ENCODE data around the gene TGFBR2. TPM values are rescaled to one million over a fixed set of nuclear protein-coding genes. Genes with fewer than 3 reads are reported as not detected.

Gene TGFBR2
- total and polyA plus RNA-seq, 2 of the 13 experiments (the other 11 are each of a cell fraction or from before 2014, with no cell fraction given): 82.2 to 187 TPM

DNA sequence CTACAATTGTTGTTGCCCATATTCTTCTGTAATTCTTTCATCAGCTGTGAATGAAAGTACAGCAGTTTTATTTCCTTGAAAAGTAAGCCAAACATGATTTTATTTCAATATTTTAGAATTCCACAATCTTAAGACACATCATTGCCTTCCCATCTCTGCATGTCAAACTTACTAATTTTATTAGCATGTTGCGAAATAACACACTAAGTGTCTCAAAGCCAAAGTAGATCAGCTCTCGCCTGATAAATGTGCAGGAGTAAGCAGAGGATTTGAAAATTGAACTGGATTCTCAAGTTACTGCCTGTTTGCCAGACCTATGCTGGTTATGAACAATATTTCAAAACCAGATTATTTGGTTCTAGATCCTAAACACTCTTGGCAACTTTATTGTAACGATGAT, 25.7 kb downstream of the TGFBR2 start:
- Histone ChIP-seq H3K4me2 (ENCODE audit: low read depth, low read length) (peak overlapping the region; percentile 30), H3K9ac (ENCODE audit: insufficient read depth, low read depth, low read length) (0 out of 2 replicates have a peak overlapping the region, but pooled peaks have one; percentile 26), H3K27ac (ENCODE audit: extremely low read length, insufficient read depth, low read length) (peak overlapping the region; percentile 69), H3K4me1 (ENCODE audit: insufficient read depth, low read length) (peaks cover 100% of the 10 kb centered on the region), H2AFZ (ENCODE audit: low read length) (no peak overlapping the region), H3K4me3 (replicated peaks in 1 of 3; ENCODE audit: insufficient read depth in 1 of 3, low read depth in 2 of 3, low read length in 3 of 3) (no peak overlapping the region), H3K27me3 (ENCODE audit: control insufficient read depth in 1 of 2, insufficient read depth in 2 of 2, low read length in 2 of 2) (no peaks in the 10 kb centered on the region), H3K36me3 (replicated peaks in 1 of 2; ENCODE audit: control insufficient read depth in 1 of 2, insufficient read depth in 2 of 2, low read length in 2 of 2) (peaks cover 14 to 71% of the 10 kb centered on the region in 2 experiments), H3K79me2 (ENCODE audit: insufficient read depth, low read length) (peaks cover 99% of the 10 kb centered on the region), H3K9me3 (ENCODE audit: low read length) (no peaks in the 10 kb centered on the region), H4K20me1 (ENCODE audit: insufficient read depth, low read length) (peaks cover 98% of the 10 kb centered on the region)
- 0 out of 2 replicates have a peak, but pooled peaks have one; percentile 6 for TF ChIP-seq NFYC (CRISPR knock-in tag; IDR thresholded peaks at IDR 0.05)
- TF ChIP-seq CEBPG (CRISPR knock-in tag; IDR thresholded peaks at IDR 0.05): peak; percentile 73
- TF ChIP-seq POLR2AphosphoS5 (IDR thresholded peaks at IDR 0.05; ENCODE audit: low read depth, low read length): peak; percentile 20; the same call in 1 of the 2 replicates
- TF ChIP-seq HIVEP1 (CRISPR knock-in tag; IDR thresholded peaks at IDR 0.05): no peak
- peak; percentile 91 for TF ChIP-seq CEBPB (IDR thresholded peaks at IDR 0.05; ENCODE audit: borderline replicate concordance, low read depth, low read length)
- no peak for TF ChIP-seq ZFY (CRISPR knock-in tag; IDR thresholded peaks at IDR 0.05)
- no peak for TF ChIP-seq PPARG (CRISPR knock-in tag; conservative IDR thresholded peaks at IDR 0.05)
- DNase-seq (ENCODE audit: low spot score) (no peak), ATAC-seq (no peak), FAIRE-seq (no peak)
- in situ Hi-C loops (cut with HindIII; ENCODE audit: extremely low pct_ligation_motif_present, low pct_unique_long_range_greater_than_20kb): no loop called here
- ChIA-PET CTCF (ENCODE audit: low intra/inter-chr PET ratio, low total read pairs) (no interaction called here), POLR2A (interaction anchor here (1.0 to 1.2 kb wide), 2 partner anchors 19 to 155 kb away, joined by 3 to 5 read pairs; no protein-coding TSS in a partner anchor)
- WGBS (ENCODE audit: low lambda C conversion rate): 95% methylated on average over 3 of the region's 3 CpGs
- no TSS peak for BruUV-seq (replicated peaks)
- intact Hi-C loops (cut with micrococcal nuclease; ENCODE audit: unreplicated experiment): no loop called here

DNA sequence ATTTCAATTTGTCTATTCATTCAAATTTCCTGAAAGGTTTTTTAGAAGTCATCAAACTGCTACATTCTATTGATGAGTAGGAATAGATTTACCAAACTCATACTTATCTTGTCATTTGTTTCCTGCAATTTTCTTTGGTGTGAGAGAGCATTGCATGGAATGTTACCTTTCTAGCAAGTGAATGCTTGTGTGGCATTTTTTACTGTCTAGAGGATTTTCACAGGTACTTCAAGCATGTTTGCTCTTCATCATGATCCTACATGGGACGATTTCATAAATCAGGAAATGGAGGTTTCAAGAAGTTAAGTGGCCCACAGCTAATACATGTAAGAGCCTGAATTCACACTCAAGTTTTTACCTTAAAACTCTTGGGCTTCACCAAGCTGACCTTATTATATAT, 26.1 kb downstream of the TGFBR2 start:
- H3K4me1 ChIP-seq (ENCODE audit: insufficient read depth, low read length): peaks cover 100% of the 10 kb centered on the region
- intact Hi-C loops (cut with micrococcal nuclease; ENCODE audit: unreplicated experiment) (no loop called here), in situ Hi-C loops (cut with HindIII; ENCODE audit: extremely low pct_ligation_motif_present, low pct_unique_long_range_greater_than_20kb) (no loop called here)
- H3K4me3 ChIP-seq (replicated peaks in 1 of 3; ENCODE audit: insufficient read depth in 1 of 3, low read depth in 2 of 3, low read length in 3 of 3): no peak overlapping the region
- peak overlapping the region; percentile 30; the same call in 1 of the 2 replicates for H3K4me2 ChIP-seq (ENCODE audit: low read depth, low read length)
- DNase-seq (ENCODE audit: low spot score) (no peak), FAIRE-seq (no peak), ATAC-seq (no peak)
- ChIA-PET CTCF (ENCODE audit: low intra/inter-chr PET ratio, low total read pairs) (no interaction called here), POLR2A (interaction anchor here (1.0 kb wide), 1 partner anchor 19 kb away, joined by 3 read pairs; no protein-coding TSS in a partner anchor)
- no peak overlapping the region for H3K9ac ChIP-seq (ENCODE audit: insufficient read depth, low read depth, low read length)
- peak overlapping the region; percentile 69 for H3K27ac ChIP-seq (ENCODE audit: extremely low read length, insufficient read depth, low read length)
- BruUV-seq (replicated peaks): no TSS peak
- H2AFZ ChIP-seq (ENCODE audit: low read length): no peak overlapping the region
- TF ChIP-seq RBM22 (optimal IDR thresholded peaks at IDR 0.05; ENCODE audit: low read length) (peak; percentile 69), POLR2AphosphoS5 (IDR thresholded peaks at IDR 0.05; ENCODE audit: low read depth, low read length) (peak; percentile 42; the same call in 1 of the 2 replicates)
- TF ChIP-seq, protein P1, sequence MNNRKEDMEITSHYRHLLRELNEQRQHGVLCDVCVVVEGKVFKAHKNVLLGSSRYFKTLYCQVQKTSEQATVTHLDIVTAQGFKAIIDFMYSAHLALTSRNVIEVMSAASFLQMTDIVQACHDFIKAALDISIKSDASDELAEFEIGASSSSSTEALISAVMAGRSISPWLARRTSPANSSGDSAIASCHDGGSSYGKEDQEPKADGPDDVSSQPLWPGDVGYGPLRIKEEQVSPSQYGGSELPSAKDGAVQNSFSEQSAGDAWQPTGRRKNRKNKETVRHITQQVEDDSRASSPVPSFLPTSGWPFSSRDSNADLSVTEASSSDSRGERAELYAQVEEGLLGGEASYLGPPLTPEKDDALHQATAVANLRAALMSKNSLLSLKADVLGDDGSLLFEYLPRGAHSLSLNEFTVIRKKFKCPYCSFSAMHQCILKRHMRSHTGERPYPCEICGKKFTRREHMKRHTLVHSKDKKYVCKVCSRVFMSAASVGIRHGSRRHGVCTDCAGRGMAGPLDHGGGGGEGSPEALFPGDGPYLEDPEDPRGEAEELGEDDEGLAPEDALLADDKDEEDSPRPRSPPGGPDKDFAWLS (CRISPR knock-in tag; IDR thresholded peaks at IDR 0.05; ENCODE audit: borderline replicate concordance): no peak
- H3K9me3 ChIP-seq (ENCODE audit: low read length): no peaks in the 10 kb centered on the region
- H3K36me3 ChIP-seq (replicated peaks in 1 of 2; ENCODE audit: control insufficient read depth in 1 of 2, insufficient read depth in 2 of 2, low read length in 2 of 2): peaks cover 16 to 71% of the 10 kb centered on the region in 2 experiments
- H3K27me3 ChIP-seq (ENCODE audit: control insufficient read depth in 1 of 2, insufficient read depth in 2 of 2, low read length in 2 of 2): no peaks in the 10 kb centered on the region
- peaks cover 98% of the 10 kb centered on the region for H4K20me1 ChIP-seq (ENCODE audit: insufficient read depth, low read length)
- peaks cover 99% of the 10 kb centered on the region for H3K79me2 ChIP-seq (ENCODE audit: insufficient read depth, low read length)
- WGBS (ENCODE audit: low lambda C conversion rate): 92% methylated on average over 1 of the region's 1 CpG

All from HepG2 (cell line).